ENCODE data around the gene ZNF543. TPM values are rescaled to one million over a fixed set of nuclear protein-coding genes. Genes with fewer than 3 reads are reported as not detected.

Gene ZNF543
- polyA plus RNA-seq, 1 of the 3 experiments (the other 2 are of a cell fraction), result 1.2 TPM

DNA sequence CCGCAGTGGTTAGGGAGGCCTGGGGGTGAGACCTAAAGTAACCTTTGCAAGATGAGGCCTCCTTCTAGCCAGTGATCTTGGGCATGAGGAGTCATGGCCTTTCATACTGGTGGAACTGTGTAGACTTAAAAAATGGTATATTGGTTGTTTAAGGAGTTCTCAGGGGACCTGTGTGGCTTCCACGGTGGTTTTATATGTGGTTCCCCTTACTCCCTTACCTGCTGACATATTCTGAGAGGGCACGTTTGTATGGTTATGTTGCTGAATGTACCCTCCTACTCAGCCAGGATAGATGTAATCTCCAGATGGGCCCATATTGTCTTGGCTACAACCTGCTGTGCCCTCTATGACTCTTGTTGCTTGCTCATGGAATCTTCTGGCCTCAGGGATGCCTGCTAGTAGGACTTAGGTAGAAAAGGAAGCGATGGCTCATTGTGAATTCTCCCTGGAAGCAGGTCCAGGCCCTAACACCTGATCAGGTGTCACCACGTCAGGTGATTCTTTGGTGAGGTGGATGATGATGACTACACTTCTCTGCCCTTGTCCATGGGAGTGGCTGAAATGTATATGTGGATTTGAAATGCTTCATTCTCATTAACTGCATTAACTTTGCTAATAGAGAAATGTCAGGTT, 38.1 kb upstream of the ZNF543 start:
- 66% methylated on average over 5 of the region's 5 CpGs for WGBS (ENCODE audit: low lambda C conversion rate)
- Histone ChIP-seq H3K36me3 (replicated peaks in 1 of 2; ENCODE audit: control insufficient read depth in 1 of 2, insufficient read depth in 2 of 2, low read length in 1 of 2) (peaks cover 34 to 36% of the 10 kb centered on the region in 2 experiments), H3K27me3 (ENCODE audit: insufficient read depth) (no peaks in the 10 kb centered on the region), H3K4me2 (peak overlapping the region; percentile 94), H4K20me1 (ENCODE audit: insufficient read depth) (peaks cover 52% of the 10 kb centered on the region), H3K79me2 (ENCODE audit: insufficient read depth) (peaks cover 77% of the 10 kb centered on the region), H3K4me3 (ENCODE audit: low read depth in 2 of 2, low read length in 1 of 2) (peak overlapping the region; percentile 66 to 75), H3K9ac (no peak overlapping the region), H2AFZ (ENCODE audit: low read depth) (no peak overlapping the region), H3K9me3 (no peaks in the 10 kb centered on the region), H3F3A (replicated peaks; ENCODE audit: insufficient read depth) (peaks cover 8% of the 10 kb centered on the region), H3K9me2 (no peaks in the 10 kb centered on the region), H3K27ac (ENCODE audit: low read depth in 2 of 2, low read length in 1 of 2) (no peak overlapping the region), H3K4me1 (ENCODE audit: control insufficient read depth in 1 of 2, insufficient read depth in 2 of 2, low read depth in 1 of 2, low read length in 1 of 2) (peaks cover 0 to 9% of the 10 kb centered on the region in 2 experiments; a peak in 2 of 4 replicates)
- POLR2A ChIA-PET, result no interaction called here
- no peak for DNase-seq
- CTCF ChIA-PET, result no interaction called here
- TF ChIP-seq MEF2A (IDR thresholded peaks at IDR 0.05; ENCODE audit: borderline replicate concordance, low read depth), result no peak
- no peak for TF ChIP-seq TAF1 (IDR thresholded peaks at IDR 0.05; ENCODE audit: borderline replicate concordance, low read depth, low read length)
- TF ChIP-seq, protein P1, sequence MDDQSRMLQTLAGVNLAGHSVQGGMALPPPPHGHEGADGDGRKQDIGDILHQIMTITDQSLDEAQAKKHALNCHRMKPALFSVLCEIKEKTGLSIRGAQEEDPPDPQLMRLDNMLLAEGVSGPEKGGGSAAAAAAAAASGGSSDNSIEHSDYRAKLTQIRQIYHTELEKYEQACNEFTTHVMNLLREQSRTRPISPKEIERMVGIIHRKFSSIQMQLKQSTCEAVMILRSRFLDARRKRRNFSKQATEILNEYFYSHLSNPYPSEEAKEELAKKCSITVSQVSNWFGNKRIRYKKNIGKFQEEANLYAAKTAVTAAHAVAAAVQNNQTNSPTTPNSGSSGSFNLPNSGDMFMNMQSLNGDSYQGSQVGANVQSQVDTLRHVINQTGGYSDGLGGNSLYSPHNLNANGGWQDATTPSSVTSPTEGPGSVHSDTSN (IDR thresholded peaks at IDR 0.05), result no peak
- TF ChIP-seq RXRA (IDR thresholded peaks at IDR 0.05; ENCODE audit: borderline replicate concordance, low read depth), result no peak
- TF ChIP-seq, protein P2, sequence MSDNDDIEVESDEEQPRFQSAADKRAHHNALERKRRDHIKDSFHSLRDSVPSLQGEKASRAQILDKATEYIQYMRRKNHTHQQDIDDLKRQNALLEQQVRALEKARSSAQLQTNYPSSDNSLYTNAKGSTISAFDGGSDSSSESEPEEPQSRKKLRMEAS (IDR thresholded peaks at IDR 0.05; ENCODE audit: low read depth), result no peak
- no peak for TF ChIP-seq RFX5 (IDR thresholded peaks at IDR 0.05; ENCODE audit: low read length)
- no peak for TF ChIP-seq FOSL2 (IDR thresholded peaks at IDR 0.05; ENCODE audit: borderline replicate concordance, low read depth)

DNA sequence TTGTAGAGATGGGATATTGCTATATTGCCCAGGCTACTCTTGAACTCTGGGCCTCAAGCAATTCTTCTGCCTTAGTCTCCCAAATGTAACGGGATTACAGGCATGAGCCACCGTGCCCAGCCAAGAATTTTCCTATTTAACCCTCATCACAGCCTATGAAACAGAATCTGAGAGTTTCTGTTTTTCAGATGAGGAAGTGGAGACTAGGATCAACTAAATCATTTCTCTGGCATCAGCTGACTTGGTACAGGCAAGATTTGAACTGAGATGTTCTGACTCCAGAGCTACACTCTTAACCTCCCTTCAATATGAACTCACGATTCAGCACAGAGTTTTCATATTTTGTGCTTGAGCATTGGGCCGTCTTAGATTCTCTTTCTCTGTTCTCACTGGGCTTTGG, 31.9 kb upstream of the ZNF543 start:
- H3K4me3 ChIP-seq (ENCODE audit: low read depth in 2 of 2, low read length in 1 of 2), result no peak overlapping the region

More for the DNA sequence above, 31.9 kb upstream of the ZNF543 start:
- WGBS (ENCODE audit: low lambda C conversion rate), result 97% methylated on average over 4 of the region's 4 CpGs
- no peaks in the 10 kb centered on the region for H3K9me2 ChIP-seq
- no peak for TF ChIP-seq GABPA (IDR thresholded peaks at IDR 0.05; ENCODE audit: low read depth)
- TF ChIP-seq, protein P3, sequence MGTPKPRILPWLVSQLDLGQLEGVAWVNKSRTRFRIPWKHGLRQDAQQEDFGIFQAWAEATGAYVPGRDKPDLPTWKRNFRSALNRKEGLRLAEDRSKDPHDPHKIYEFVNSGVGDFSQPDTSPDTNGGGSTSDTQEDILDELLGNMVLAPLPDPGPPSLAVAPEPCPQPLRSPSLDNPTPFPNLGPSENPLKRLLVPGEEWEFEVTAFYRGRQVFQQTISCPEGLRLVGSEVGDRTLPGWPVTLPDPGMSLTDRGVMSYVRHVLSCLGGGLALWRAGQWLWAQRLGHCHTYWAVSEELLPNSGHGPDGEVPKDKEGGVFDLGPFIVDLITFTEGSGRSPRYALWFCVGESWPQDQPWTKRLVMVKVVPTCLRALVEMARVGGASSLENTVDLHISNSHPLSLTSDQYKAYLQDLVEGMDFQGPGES (IDR thresholded peaks at IDR 0.05; ENCODE audit: low read depth, low read length), result no peak
- TF ChIP-seq FOSL2 (IDR thresholded peaks at IDR 0.05; ENCODE audit: borderline replicate concordance, low read depth), result no peak
- no peak for TF ChIP-seq MXI1 (IDR thresholded peaks at IDR 0.05; ENCODE audit: low read depth, low read length)
- TF ChIP-seq, protein P4, sequence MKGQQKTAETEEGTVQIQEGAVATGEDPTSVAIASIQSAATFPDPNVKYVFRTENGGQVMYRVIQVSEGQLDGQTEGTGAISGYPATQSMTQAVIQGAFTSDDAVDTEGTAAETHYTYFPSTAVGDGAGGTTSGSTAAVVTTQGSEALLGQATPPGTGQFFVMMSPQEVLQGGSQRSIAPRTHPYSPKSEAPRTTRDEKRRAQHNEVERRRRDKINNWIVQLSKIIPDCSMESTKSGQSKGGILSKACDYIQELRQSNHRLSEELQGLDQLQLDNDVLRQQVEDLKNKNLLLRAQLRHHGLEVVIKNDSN (IDR thresholded peaks at IDR 0.05; ENCODE audit: borderline replicate concordance, low read depth), result no peak
- TF ChIP-seq, protein P1 (IDR thresholded peaks at IDR 0.05), result no peak
- no peak for TF ChIP-seq TAF1 (IDR thresholded peaks at IDR 0.05; ENCODE audit: borderline replicate concordance, low read depth, low read length)
- no peak for TF ChIP-seq SIN3A (IDR thresholded peaks at IDR 0.05; ENCODE audit: borderline replicate concordance, low read depth, low read length)
- no peak for TF ChIP-seq YY1 (IDR thresholded peaks at IDR 0.05; ENCODE audit: low read depth)
- no peak for TF ChIP-seq EP300 (IDR thresholded peaks at IDR 0.05; ENCODE audit: borderline replicate concordance in 1 of 2, low read depth in 1 of 2, low read length in 1 of 2)
- TF ChIP-seq, protein P5, sequence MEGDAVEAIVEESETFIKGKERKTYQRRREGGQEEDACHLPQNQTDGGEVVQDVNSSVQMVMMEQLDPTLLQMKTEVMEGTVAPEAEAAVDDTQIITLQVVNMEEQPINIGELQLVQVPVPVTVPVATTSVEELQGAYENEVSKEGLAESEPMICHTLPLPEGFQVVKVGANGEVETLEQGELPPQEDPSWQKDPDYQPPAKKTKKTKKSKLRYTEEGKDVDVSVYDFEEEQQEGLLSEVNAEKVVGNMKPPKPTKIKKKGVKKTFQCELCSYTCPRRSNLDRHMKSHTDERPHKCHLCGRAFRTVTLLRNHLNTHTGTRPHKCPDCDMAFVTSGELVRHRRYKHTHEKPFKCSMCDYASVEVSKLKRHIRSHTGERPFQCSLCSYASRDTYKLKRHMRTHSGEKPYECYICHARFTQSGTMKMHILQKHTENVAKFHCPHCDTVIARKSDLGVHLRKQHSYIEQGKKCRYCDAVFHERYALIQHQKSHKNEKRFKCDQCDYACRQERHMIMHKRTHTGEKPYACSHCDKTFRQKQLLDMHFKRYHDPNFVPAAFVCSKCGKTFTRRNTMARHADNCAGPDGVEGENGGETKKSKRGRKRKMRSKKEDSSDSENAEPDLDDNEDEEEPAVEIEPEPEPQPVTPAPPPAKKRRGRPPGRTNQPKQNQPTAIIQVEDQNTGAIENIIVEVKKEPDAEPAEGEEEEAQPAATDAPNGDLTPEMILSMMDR (IDR thresholded peaks at IDR 0.05), result no peak
- TF ChIP-seq NRF1 (IDR thresholded peaks at IDR 0.05; ENCODE audit: low read depth, low read length), result no peak
- TF ChIP-seq, protein P6, sequence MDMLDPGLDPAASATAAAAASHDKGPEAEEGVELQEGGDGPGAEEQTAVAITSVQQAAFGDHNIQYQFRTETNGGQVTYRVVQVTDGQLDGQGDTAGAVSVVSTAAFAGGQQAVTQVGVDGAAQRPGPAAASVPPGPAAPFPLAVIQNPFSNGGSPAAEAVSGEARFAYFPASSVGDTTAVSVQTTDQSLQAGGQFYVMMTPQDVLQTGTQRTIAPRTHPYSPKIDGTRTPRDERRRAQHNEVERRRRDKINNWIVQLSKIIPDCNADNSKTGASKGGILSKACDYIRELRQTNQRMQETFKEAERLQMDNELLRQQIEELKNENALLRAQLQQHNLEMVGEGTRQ (IDR thresholded peaks at IDR 0.05; ENCODE audit: borderline replicate concordance, low read depth, low read length), result no peak
- H4K20me1 ChIP-seq (ENCODE audit: insufficient read depth), result peaks cover 37% of the 10 kb centered on the region
- 0 out of 2 replicates have a peak, but pooled peaks cover 2% of the 10 kb centered on the region for H3K9me3 ChIP-seq
- no peaks in the 10 kb centered on the region for H3K27me3 ChIP-seq (ENCODE audit: insufficient read depth)
- H3K79me2 ChIP-seq (ENCODE audit: insufficient read depth), result peaks cover 100% of the 10 kb centered on the region
- H2AFZ ChIP-seq (ENCODE audit: low read depth), result no peak overlapping the region
- no peak overlapping the region for H3K27ac ChIP-seq (ENCODE audit: low read depth in 2 of 2, low read length in 1 of 2)
- CTCF ChIA-PET, result no interaction called here
- no peak for DNase-seq
- peaks cover 79 to 93% of the 10 kb centered on the region in 2 experiments for H3K36me3 ChIP-seq (replicated peaks in 1 of 2; ENCODE audit: control insufficient read depth in 1 of 2, insufficient read depth in 2 of 2, low read length in 1 of 2)
- POLR2A ChIA-PET, result no interaction called here
- no peak overlapping the region for H3K4me2 ChIP-seq
- no peaks in the 10 kb centered on the region for H3K4me1 ChIP-seq (ENCODE audit: control insufficient read depth in 1 of 2, insufficient read depth in 2 of 2, low read depth in 1 of 2, low read length in 1 of 2)
- no peak overlapping the region for H3K9ac ChIP-seq
- H3F3A ChIP-seq (replicated peaks; ENCODE audit: insufficient read depth), result peaks cover 4% of the 10 kb centered on the region

All from SK-N-SH (cell line).